ACC112 (cell line): ENCODE results near the gene ZNF30.
"Not testable (repeated sequence)": the region's sequence is repeated elsewhere in the genome, so short reads cannot be mapped to it uniquely, and the experiment has no call there.

Source experiments
- H2AFZ ChIP-seq: fragments of 200-600 bp; sonication (generic); one replicate; pipeline ENCODE4 v1.6.0; 2017; ENCODE audit warnings: antibody characterized with exemption, low read length; ENCODE audit not compliant: unreplicated experiment
- H3K27ac ChIP-seq: fragments of 200-600 bp; sonication (generic); 2 replicates; pipeline ENCODE4 v1.5.1; 2014; ENCODE audit warnings: low read depth, mild to moderate bottlenecking, antibody characterized with exemption, low read length, moderate library complexity
- H3K27me3 ChIP-seq: fragments of 200-600 bp; sonication (generic); 2 replicates; pipeline ENCODE4 v1.6.1; 2014; ENCODE audit warnings: mild to moderate bottlenecking, antibody characterized with exemption, low read length, moderate library complexity, mixed read lengths; ENCODE audit not compliant: insufficient read depth
- H3K36me3 ChIP-seq: fragments of 200-600 bp; sonication (generic); 2 replicates; pipeline ENCODE4 v1.6.1; 2016; ENCODE audit warnings: mild to moderate bottlenecking, antibody characterized with exemption, low read length, moderate library complexity, mixed read lengths; ENCODE audit not compliant: insufficient read depth
- H3K4me1 ChIP-seq: fragments of 200-600 bp; sonication (generic); one replicate; pipeline ENCODE4 v1.6.1; 2016; ENCODE audit warnings: low read length, mixed read lengths; ENCODE audit not compliant: insufficient read depth, unreplicated experiment, control insufficient read depth
- H3K4me3 ChIP-seq: fragments of 200-600 bp; sonication (generic); 2 replicates; pipeline ENCODE4 v1.5.1; 2014; ENCODE audit warnings: mild to moderate bottlenecking, low read depth, low read length
- H3K79me2 ChIP-seq: fragments of 200-600 bp; sonication (generic); one replicate; pipeline ENCODE4 v1.6.0; 2016; ENCODE audit warnings: low read length; ENCODE audit not compliant: control insufficient read depth, unreplicated experiment, insufficient read depth

ZNF30 gene

DNA sequence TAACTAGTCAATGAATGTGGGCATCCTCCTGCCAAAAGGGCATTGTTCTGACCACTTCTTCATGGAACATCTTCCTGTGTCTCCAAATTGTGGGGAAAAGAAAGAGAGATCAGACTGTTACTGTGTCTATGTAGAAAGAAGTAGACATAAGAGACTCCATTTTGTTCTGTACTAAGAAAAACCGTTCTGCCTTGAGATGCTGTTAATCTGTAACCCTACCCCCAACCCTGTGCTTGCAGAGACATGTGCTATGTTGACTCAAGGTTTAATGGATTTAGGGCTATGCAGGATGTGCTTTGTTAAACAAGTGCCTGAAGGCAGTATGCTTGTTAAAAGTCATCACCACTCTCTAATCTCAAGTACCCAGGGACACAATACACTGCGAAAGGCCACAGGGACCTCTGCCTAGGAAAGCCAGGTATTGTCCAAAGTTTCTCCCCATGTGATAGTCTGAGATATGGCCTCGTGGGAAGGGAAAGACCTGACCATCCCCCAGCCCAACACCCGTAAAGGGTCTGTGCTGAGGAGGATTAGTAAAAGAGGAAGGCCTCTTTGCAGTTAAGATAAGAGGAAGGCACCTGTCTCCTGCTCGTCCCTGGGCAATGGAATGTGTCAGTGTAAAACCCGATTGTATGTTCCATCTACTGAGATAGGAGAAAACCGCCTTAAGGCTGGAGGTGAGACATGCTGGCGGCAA lies 6.5 kb upstream of the ZNF30 start:
- H3K4me1 ChIP-seq, H3K27me3 ChIP-seq, H2AFZ ChIP-seq, H3K79me2 ChIP-seq, H3K4me3 ChIP-seq, H3K27ac ChIP-seq, H3K36me3 ChIP-seq: not testable (repeated sequence)

DNA sequence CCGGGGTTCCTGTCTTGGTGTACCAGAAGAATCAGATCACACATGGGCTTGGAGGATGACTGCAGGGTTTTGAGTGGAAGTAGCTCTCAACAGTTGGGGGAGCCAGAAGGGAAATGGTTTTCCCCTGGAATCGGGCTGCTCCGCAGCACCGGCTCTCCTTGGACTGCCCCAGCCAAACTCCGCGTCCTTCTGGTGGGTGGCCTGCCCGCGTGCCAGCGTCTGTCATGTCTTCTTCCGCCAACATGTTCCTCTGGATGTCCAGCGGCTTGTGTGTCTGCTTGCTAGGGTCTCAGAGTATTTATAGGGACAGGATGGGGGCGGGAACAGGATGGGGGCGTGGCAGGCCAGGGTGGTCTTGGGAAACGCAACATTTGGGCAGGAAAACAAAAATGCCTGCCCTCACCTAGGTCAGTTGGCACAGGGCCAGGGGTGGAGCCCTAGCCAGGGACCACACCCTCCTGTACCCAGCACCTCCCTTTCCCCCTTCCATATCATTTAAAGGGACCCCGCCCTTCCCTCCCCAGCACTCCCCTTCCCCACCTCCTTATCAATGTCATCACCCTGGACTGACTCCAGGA lies 1.3 kb upstream of the ZNF30 start:
- H3K27me3 ChIP-seq: 0 out of 2 replicates have a peak, but pooled peaks cover 4% of the 10 kb centered on the region
- H3K4me1 ChIP-seq: peaks cover 2% of the 10 kb centered on the region
- H3K4me3 ChIP-seq: no peak overlapping the region

DNA sequence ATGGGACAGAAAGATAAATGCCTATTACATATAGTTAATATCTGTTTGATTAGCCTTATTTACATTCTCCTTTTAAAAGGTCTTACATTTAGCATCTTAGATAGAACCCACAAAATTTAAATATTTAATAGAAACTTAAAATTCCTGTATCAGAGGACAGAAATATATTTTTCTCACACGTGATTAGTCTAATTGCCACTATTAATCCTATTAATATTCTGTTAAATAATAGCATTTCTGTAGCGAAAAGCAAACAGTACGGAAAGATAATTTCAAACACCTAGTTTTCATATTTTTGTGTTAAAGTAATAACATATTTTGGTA lies 380 bp upstream of the ZNF30 start:
- Histone ChIP-seq H3K79me2 (no peaks in the 10 kb centered on the region), H3K27me3 (0 out of 2 replicates have a peak, but pooled peaks cover 4% of the 10 kb centered on the region), H3K4me1 (peaks cover 2% of the 10 kb centered on the region), H2AFZ (no peak overlapping the region), H3K27ac (no peak overlapping the region), H3K36me3 (no peaks in the 10 kb centered on the region), H3K4me3 (peak overlapping the region; percentile 79)

More for the DNA sequence above, 1.3 kb upstream of the ZNF30 start:
- Histone ChIP-seq H3K79me2 (no peaks in the 10 kb centered on the region), H3K27ac (no peak overlapping the region), H2AFZ (no peak overlapping the region), H3K36me3 (no peaks in the 10 kb centered on the region)

DNA sequence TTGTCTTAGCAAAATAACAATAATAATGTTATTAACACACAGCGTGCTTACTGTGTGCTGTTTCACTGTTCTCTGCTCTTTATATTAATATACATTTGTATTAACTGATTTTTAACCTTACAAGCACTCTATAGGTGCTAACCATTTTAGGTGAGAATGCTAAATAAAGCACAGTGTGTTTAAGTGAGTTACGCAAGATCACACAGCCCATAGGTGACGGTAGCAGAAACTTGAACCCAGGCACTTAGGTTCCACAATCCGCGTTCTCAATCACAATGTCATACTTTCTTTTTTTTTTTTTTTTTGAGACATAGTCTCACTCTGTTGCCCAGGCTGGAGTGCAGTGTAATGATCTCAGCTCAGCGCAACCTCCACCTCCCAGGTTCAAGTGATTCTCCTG lies 5.8 kb downstream of the ZNF30 start:
- Histone ChIP-seq H3K36me3 (peaks cover 7% of the 10 kb centered on the region), H3K79me2 (no peaks in the 10 kb centered on the region), H2AFZ (no peak overlapping the region), H3K4me3 (no peak overlapping the region), H3K27me3 (no peaks in the 10 kb centered on the region), H3K4me1 (peaks cover 2% of the 10 kb centered on the region), H3K27ac (no peak overlapping the region)

DNA sequence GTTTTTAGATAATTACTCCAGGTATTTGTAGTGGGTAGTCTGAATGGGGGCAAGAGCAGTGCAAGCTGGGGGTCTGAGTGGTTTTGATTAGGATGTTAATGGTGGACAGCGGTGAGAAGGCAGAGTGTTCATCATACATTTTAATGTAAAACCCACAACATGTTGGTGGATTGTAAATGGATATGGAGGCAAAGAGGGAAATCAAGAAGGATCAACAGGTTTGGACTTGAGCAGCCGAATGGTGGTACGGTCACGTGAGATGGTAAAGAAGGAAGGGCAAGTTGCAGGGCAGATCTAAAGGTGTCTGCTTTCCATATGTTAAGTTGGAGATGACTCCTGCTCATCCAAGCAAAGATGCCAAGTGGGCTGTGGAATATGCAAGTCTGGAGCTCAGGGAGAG lies 9.5 kb downstream of the ZNF30 start:
- Histone ChIP-seq H2AFZ (no peak overlapping the region), H3K79me2 (no peaks in the 10 kb centered on the region), H3K27ac (no peak overlapping the region), H3K27me3 (no peaks in the 10 kb centered on the region), H3K4me3 (no peak overlapping the region), H3K36me3 (peaks cover 7% of the 10 kb centered on the region), H3K4me1 (no peaks in the 10 kb centered on the region)

DNA sequence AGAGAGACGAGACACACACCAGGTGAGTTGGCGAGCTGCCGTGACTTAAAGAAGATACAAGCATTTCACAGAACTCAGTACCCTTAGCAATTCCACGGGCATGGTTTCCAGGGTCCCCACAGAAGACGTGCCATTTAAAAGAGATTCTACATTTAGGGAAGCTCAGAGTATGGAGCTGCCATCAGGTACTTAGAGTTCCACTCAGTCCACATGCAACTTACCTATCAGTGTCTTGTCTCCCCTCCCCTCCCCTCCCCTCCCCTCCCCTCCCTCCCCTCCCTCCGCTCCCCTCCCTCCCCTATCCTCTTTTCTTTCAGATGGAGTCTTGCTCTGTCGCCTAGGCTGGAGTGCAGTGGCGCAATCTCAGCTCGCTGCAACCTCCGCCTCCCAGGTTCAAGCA lies 12.2 kb downstream of the ZNF30 start:
- Histone ChIP-seq H3K27ac (no peak overlapping the region), H2AFZ (no peak overlapping the region), H3K4me3 (no peak overlapping the region), H3K27me3 (no peaks in the 10 kb centered on the region), H3K4me1 (no peaks in the 10 kb centered on the region), H3K79me2 (no peaks in the 10 kb centered on the region), H3K36me3 (peaks cover 16% of the 10 kb centered on the region)

DNA sequence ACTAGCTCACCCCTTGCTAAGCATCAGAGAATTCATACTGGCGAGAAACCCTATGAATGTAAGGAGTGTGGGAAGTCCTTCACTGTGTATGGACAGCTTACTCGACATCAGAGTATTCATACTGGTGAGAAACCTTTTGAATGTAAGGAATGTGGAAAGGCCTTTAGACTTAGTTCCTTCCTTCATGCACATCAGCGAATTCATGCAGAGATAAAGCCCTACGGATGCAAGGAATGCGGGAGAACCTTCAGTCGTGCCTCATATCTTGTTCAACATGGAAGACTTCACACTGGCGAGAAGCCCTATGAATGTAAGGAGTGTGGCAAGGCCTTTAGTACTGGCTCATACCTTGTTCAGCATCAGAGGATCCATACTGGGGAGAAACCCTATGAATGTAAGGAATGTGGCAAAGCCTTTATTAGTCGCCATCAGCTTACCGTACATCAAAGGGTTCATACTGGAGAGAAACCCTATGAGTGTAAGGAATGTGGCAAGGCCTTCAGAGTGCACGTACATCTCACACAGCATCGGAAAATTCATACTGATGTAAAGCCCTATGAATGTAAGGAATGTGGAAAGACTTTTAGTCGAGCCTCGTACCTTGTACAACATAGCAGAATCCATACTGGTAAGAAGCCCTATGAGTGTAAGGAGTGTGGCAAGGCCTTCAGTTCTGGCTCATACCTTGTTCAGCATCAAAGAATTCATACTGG lies 17.3 kb downstream of the ZNF30 start:
- H3K36me3 ChIP-seq: peaks cover 17% of the 10 kb centered on the region
- no peak overlapping the region for H3K27ac ChIP-seq
- H3K4me3 ChIP-seq: no peak overlapping the region
- H3K27me3 ChIP-seq: no peaks in the 10 kb centered on the region
- no peak overlapping the region for H2AFZ ChIP-seq
- no peaks in the 10 kb centered on the region for H3K79me2 ChIP-seq
- no peaks in the 10 kb centered on the region for H3K4me1 ChIP-seq

DNA sequence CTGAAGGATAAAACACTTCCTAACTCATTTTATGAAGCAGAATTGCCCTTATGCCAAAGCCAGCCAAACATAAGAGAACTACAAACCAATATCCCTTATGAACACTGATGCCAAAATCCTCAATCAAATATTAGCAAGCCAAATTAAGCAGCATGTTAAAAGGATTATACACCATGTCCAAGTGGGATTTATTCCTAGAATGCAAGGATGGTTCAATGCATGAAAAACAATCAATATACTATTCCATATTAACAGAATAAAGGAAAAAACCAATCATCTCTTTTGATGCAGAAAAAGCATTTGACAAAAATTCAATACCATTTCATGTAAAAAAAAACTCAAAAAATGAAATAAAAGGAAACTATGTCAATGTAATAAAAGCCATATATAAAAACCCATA lies 26.4 kb downstream of the ZNF30 start:
- no peak overlapping the region for H2AFZ ChIP-seq
- no peaks in the 10 kb centered on the region for H3K79me2 ChIP-seq
- peaks cover 10% of the 10 kb centered on the region for H3K36me3 ChIP-seq
- no peaks in the 10 kb centered on the region for H3K27me3 ChIP-seq
- no peak overlapping the region for H3K27ac ChIP-seq
- H3K4me3 ChIP-seq: no peak overlapping the region
- H3K4me1 ChIP-seq: no peaks in the 10 kb centered on the region

DNA sequence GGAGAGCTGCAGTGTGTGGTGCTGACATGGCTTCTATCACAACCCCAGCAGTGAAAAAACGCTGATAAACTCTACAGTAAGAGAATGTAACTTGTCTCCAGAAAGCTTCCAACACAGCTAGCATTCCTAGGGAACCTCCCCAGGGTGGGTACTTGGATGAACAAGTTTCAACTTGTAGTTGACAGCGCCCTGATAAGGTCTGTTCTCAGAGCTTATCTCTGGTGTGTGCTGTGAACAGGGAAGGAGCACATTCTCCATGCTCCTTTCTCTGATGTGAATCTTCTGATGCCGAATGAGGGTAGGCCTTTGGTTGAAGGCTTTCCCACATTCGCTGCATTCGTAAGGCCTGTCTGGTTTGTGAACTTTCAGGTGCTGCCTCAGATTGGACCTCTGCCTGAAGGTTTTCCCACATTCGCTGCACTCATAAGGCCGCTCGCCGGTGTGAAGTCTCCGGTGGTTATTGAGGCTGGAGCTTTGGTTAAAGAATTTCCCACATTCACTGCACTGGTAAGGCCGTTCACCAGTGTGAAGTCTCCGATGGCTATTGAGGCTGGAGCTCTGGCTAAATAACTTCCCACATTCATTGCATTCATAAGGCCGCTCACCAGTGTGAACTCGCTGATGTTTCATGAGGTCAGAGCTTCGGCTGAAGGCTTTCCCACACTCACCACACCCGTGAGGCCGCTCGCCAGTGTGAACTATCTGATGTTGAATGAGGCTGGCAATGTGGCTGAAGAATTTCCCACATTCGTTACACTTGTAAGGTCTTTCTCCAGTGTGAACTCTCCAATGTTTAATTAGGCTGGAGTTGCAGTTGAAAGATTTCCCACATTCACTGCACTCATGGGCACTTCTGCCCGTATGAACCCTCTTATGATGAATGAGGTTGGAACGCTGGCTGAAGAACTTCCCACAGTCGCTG lies 31.4 kb downstream of the ZNF30 start:
- no peak overlapping the region for H2AFZ ChIP-seq
- no peak overlapping the region for H3K4me3 ChIP-seq
- peaks cover 33% of the 10 kb centered on the region for H3K36me3 ChIP-seq
- H3K27ac ChIP-seq: no peak overlapping the region
- peaks cover 2% of the 10 kb centered on the region for H3K79me2 ChIP-seq
- no peaks in the 10 kb centered on the region for H3K27me3 ChIP-seq
- no peaks in the 10 kb centered on the region for H3K4me1 ChIP-seq

DNA sequence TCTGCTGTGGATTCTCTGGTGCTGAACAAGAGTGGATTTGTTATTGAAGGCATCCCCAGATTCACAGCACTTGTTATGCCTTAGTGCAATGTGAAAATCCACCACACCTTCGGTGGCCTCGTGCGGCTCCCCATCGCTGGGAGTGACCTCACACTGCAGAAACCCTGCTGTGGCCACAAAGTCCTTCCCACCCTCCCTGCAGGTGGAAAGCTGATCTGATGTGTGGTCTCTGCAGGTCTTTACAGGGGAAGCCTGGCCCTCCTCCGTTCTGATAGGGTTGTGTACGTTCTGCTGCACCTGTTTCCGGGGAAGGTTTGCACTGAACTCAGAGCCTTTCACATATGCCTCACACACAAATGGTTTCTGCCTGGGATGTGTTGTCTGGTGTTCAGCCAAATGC lies 32.3 kb downstream of the ZNF30 start:
- Histone ChIP-seq H3K79me2 (peaks cover 2% of the 10 kb centered on the region), H3K27ac (no peak overlapping the region), H3K4me1 (no peaks in the 10 kb centered on the region), H3K27me3 (no peaks in the 10 kb centered on the region), H3K4me3 (no peak overlapping the region), H3K36me3 (peaks cover 33% of the 10 kb centered on the region), H2AFZ (no peak overlapping the region)
